GM19240 (cell line): ENCODE results near the gene SLC35E3.

Experiments used
- DNase-seq: peaks from one replicate; pipeline ENCODE4 v3.0.0; 2011; ENCODE audit warnings: low spot score; ENCODE audit not compliant: insufficient read length

Gene SLC35E3

DNA sequence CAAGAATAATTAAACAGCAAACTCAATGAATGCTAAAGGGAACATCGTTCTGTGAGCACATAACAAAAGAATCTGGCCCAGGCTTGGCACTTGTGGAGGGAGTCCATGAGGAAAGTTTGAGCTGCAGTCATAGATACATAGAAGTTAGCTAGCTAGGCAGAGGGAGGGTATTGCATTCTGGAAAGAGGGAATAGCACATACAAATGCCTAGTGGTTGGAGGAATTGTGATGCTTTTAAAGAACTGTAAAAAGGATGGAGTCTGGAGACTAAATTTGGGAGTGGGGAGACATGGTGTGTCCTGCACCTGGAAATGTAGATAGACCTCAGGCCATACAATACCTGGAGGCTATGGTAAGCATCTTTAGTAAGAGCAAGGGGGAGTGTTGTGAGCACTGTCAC lies 24.0 kb downstream of the SLC35E3 start:
- DNase-seq = no peak

DNA sequence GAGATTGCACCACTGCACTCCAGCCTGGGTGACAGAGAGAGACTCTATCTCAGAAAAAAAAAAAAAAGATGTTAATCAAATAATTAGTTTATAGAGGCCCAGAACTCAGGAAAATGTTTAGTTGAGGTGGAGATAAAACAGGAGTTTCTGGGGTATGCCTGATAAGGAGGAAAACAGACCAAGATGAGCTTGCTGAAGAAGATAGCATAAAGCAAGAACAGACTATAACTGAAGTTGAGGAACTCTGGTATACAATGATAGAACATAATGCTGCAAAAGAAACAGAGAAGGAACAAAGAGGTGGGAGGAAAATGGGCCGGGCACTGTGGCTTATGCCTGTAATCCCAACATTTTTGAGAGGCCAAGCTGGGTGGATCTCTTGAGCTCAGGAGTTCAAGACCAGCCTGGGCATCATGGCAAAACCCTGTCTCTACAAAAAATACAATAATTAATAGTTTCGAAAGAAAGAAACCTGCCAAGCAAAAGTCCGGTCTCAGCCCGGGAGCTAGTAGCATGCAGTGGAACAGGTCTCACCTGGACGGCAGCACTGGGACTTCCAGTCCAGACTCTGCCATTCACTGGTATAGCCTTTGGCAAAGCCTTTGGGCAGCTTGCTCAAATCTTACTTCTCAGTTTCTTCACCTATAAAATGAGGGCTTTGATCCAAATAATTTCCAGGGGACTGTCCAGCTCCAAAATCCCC lies 25.4 kb downstream of the SLC35E3 start:
- no peak for DNase-seq

DNA sequence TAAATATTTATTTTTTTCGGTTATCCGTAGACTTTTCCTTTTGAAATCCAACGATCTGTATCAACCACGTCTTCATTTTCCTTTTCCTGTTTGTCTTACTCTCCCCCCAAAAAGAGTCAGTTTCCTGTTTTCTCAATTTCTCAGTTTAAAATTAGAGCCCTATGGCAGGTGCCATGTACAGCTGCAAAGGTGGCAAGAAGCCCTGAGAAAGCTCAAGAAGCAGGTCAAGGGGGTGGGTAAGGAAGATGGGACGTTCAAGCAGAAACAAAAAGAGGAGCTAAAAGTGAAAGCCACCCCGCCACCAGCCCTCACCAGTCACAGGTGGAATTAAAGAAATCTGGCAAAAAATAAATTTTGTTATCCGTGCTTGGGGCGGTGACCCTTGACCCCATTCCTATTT lies 26.7 kb downstream of the SLC35E3 start:
- DNase-seq = peak; percentile 19

DNA sequence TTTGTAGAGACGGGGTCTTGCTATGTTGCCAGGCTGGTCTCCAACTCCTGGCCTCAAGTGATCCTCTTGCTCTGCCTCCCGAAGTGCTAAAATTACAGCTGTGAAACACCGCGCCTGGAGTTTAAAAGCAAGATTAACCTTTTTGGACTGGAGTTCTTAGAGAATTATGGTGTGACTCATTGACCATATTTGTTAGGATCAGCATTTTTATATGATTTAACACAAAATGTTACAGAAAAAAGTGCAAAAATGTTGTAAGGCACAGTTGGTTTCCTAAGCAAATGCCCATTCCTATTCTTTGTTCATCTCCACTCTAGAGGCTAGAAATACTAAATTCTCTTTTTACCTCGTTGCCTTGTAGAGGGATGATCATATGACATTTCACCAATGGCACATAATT lies 27.6 kb downstream of the SLC35E3 start:
- no peak for DNase-seq

DNA sequence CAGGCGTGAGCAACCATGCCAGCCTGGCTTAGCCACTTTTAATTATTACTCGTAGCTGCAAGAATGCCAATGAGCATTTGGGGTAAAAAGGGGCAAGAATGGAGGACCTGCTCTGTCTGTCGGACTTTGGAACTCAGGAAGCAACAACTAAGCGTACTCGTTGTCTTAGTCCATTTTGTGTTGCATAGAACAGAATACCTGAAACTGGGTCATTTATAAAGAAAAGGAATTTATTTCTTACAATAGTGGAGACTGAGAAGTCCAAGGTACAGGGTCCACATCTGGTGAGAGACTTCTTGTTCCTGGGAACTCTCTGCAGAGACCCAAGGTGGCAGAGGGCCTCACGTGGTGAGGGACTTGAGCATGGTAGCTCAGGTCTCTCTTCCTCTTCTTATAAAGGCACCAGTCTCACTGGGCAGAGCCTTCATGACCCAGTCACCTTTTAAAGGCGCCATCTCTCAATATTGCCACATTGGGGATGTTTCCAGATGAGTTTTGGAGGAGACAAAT lies 29.2 kb downstream of the SLC35E3 start:
- no peak for DNase-seq

DNA sequence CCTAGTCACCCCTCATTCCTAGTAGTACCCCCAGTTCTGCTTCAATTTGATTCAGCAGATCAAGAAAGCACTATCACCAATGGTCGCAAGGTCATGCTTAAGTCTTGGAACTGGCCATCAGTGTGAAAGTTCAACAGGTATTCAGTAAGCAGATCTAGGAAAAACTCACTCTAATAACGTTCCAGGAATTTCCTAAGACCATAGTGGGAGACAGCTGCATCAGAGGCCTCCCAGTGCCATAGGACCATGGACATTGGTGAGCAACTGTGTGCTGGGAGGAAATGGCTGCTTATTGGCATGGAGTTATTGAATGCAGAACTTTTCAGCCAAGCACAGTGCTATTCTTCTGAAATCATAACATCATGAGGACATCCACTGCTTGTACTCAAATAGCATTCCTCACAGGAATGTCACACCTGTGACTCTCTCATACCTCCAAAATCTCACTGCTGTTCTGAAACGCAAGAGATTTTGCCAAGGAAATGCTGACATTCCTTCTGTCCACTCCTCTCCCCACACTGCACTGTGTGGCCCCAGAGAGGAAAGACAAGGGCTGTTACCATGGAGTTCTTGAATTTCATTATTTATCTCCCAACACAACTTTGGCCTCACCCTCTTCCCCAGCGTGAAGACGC lies 31.1 kb downstream of the SLC35E3 start:
- DNase-seq = no peak

DNA sequence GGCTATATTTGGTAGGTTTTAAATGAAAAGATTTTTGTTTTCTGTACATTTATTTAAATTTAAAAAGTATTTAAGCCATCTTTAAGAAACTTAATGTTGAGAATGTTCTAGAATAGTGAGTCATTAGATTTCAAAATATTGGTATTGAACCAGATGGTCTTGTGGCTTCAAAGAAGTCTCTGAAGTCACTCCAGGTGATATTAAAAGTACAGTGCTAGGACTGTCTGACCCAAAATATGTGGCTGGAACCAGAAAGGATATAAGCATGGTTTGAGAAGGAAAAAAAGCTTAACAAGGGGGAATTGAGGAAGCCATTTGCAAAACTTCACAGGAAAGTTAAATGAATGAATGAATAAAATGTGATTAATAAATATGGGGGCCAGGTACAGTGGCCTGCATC lies 33.3 kb downstream of the SLC35E3 start:
- no peak for DNase-seq

DNA sequence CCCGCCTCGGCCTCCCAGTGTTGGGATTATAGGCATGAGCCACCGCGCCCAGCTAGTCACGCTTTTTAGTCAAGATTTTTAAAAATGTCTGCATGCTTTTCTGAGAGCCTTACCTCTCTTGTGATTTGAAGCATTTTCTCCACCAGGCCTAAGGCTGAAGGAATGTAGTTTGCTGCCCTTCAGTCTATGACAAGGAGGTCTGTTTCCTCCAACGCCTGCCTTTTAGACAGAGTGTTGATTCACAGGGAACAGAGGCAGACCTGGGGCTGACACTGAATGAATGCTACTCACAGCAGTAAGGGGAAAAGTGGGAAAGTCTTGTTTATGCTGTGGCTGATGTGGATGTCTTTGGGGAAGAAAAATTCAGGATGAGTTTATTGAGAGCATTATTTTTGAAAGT lies 34.8 kb downstream of the SLC35E3 start:
- no peak for DNase-seq

DNA sequence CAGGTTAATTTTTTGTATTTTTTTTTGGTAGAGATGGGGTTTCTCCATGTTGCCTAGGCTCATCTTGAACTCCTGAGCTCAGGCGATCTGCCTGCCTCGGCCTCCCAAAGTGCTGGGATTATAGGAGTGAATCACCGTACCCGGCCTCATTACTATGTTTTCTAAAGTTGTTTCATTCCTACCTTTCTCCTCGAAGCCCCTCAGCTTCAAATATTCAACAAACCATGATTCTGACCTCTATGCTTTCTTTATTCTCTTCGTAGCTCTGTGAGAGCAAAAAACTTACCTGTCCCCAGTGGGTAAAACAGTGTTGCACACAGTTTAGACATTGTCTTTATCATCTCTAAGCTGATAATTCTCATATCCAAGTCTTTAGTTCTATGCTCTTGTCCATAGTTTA lies 35.8 kb downstream of the SLC35E3 start:
- DNase-seq = no peak

DNA sequence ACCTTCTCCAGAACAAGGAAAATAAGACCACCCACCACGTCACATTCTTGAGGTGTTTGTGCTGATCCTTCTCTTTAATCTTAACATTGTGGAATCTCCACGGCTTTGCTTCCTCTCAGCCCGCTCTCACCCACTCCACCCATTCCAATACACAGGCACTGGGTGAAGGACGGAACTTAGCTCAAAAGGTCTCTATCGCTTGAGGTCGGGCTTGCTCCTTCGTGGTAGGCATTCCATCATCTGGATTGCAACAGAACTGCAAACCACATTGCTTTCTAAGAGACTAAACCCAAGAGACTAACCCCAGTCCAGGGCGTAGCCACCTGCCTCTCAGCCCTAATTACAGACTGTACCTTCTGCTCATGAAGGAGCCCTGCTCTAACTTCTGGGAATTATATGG lies 38.0 kb downstream of the SLC35E3 start:
- no peak for DNase-seq

DNA sequence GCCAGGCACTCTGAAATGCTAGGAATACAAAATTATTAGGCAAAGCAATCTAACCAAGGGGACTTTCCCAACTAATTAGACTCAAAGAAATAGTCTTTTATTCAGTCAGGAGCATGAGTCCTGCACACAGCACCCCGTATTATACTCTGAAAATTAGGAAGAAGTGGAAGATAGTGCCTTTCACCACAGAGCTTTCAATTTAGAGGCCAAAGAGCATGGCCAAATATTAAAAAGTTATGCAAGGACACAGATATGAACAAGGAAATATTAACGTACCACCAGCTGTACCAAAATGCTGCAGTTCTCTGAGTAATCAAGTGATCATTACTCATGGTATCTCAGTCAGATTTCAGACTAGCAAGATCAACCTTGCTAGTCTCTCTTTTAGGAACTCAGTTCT lies 39.4 kb downstream of the SLC35E3 start:
- DNase-seq = no peak

DNA sequence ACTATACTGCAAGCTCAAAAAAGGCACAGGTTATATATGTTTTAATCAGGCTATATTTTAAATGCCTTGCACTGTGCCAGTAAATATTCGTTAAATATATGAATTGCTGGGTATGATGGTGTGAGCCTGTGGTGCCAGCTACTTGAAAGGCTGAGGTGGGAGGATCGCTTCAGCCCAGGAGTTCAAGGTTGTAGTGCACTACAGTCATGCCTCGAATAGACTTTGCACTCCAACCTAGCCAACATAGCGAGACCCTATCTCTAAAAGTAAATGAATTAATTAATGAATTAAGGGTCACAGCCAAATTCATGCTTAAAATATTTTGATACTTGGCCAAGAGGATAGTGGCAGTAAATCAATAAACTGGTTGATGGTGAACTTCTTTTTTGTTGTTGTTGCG lies 39.8 kb downstream of the SLC35E3 start:
- DNase-seq = no peak

DNA sequence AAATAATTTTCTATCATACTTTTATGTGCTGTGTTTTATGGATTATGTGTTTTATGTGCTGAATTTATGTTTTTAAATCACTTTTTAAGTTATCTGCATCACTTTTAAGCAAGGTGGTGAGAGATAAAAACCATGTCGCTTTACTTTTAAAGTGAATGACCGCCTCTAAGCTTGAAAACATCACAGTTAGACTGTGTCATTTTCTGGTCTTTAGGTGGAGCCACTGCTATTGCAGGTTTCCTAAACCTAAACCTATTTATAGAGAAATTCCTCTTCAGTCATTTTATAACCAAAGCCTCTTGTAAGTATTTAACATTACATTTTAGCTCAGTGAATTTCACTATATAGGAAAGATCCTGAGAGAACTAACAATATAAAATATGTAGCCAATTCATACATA lies 41.0 kb downstream of the SLC35E3 start:
- DNase-seq = no peak

DNA sequence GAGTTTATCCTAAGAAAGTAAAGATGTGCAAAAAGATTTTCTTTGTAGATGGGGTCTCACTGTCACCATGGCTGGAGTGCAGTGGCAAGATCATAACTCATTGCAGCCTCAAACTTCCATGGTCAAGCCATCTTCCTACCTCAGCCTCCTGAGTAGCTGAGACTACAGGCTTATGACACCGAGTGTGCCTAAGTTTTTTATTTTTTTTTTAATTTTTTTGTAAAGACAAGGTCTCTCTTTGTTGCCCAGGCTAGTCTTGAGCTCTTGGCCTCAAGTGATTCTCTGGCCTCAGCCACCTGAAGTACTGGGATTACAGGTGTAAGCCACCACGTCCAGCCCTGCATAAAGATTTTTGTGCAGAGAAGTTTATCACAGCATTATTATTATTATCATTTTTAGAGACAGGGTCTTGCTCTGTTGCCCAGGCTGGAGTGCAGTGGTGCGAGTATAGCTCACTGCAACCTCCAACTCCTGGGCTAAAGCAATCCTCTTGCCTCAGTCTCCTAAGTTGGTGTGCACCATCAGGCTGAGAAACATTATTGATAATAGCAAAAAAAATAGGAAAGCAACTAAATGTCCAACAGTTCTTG lies 42.7 kb downstream of the SLC35E3 start:
- DNase-seq = no peak

DNA sequence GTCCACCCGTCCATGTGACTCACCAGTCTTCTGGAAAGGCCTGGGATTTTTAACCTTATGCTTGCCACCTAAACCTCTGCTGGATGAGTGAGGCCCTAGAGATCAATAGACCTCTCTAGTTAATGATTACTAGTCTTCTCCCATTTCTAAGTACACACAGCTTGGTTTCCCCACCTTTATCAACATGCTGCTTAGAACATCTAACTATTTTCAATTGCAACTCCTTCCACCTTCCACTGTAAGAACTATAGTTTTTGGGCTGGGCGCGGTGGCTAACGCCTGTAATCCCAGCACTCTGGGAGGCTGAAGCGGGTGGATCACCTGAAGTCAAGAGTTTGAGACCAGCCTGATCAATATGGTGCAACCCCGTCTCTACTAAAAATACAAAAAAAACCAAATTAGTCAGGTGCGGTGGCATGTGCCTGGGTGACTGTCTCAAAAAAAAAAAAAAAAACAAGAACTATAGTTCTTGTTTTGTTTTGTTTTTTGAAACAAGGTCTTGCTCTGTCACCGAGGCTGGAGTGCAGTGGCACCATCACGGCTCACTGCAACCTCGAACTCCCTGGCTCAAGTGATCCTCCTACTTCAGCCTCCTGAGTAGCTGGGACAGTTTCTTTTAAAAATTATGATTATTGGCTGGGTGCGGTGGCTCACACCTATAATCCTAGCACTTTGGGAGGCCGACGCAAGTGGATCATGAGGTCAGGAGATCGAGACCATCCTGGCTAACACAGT lies 43.3 kb downstream of the SLC35E3 start:
- DNase-seq = no peak

DNA sequence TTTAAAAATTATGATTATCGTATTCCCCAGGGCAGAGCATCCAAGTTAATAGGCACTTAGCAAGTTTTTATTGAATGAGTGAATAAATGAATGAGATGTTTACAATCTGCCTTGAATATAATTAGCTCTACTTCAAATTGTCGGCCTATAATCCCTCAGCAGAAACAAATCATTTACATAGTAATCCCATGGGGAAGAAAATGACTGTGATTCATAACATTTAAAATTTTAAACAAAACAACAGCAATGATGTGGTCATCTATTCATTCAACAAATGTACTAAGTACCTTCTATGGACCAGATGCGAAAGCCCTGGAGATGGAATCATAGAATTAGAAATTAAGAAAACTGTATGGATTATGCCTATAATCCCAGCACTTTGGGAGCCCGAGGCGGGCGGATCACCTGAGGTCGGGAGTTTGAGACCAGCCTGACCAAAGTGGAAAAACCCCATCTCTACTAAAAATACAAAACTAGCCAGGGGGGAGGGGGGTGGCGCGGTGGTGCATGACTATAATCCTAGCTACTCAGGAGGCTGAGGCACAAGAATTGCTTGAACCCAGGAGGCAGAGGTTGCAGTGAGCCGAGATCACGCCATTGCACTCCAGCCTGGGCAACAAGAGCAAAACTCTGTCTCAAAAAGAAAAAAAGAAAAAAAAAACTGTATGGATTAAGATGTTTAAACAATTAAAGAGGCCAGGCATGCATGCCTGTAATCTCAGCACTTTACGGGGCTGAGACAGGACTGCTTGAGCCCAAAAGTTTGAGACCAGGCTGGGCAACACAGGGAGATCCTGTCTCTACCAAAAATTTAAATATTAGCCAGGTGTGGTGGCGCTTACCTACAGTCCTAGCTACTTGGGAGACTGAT lies 44.3 kb downstream of the SLC35E3 start:
- no peak for DNase-seq

DNA sequence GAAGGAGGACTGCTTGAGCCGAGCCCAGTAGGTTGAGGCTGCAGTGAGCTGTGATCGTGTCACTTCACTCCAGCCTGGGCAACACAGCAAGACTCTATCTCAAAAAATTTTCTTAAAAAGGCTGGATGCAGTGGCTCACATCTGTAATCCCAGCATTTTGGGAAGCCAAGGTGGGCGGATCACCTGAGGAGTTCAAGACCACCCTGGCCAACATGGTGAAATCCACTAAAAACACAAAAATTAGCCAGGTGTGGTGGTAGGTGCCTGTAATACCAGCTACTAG lies 44.9 kb downstream of the SLC35E3 start:
- DNase-seq = no peak

DNA sequence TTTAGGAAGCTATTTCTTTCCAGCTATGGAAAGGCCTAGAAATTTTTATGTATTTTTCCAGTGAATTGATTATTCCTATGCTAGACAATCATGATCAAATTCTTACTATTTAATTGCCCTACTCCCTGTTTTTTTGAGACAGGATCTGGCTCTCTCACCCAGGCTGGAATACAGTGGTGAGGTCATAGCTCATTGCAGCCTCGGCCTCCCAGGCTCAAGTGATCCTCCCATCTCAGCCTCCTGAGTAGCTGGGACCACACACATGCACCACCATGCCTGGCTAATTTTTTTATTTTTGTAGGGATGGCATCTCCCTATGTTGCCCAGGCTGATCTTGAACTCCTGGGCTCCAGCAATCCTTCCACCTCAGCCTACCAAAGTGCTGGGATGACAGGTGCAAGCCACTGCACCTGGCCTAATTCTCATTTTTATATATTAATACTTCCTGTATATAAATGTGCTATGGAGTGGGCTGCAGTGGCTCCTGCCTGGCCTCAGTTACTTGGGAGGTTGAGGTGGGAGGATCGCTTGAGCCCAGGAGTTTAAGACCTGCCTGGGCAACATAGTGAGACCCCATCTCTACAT lies 46.0 kb downstream of the SLC35E3 start:
- DNase-seq = no peak

DNA sequence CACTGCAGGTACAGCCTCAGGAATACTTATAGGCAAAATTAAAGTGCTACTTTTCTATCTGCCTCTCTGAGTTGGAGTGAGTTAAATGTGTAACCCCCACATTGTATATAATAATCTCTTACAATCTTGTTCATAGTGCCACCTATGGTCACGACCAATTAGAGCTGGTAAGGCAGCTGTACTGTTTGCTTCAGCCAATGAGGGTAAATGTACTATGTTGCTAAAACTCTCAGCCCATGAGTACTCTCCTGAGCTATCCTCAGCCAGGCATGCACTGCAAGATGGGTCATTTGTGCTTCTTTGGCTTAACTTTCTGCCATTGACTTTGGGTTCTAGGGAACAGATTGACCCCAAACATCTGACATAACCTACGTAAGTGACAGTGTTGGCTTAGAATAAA lies 47.0 kb downstream of the SLC35E3 start:
- peak; percentile 45 for DNase-seq

DNA sequence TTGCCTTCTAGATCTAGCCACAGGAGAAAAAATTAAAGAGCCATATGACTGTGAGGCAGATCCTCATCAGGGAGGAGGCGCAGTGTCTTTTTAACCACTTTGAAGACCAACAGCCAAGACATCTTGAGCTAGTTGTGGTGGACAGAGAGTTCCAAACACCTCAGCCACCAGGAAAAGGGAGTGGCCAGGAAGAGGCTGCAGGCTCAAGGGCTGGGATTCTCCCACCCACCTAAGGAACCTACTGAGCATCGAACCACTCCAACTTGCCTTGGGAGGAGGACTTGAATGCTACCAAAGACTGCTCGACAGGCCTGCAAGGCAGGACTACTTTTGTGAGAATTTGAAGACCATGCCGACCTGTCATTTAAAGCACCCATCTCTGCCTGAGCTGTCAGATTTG lies 47.5 kb downstream of the SLC35E3 start:
- no peak for DNase-seq
